SJCRH30 (cell line): ENCODE measurements around the gene BRSK1. TPM values are rescaled to one million over a fixed set of nuclear protein-coding genes. Genes with fewer than 3 reads are reported as not detected.

Experiments used
- DNase-seq, 2 experiments: peaks; one replicate each; pipeline ENCODE4 v3.0.0-alpha.2; 2015 to 2020
- H3K27ac ChIP-seq: fragments of 250-450 bp; sonication (Bioruptor Pico); 2 replicates; pipeline ENCODE4 v1.5.1; 2020; ENCODE audit warnings: mild to moderate bottlenecking, moderate library complexity
- H3K27me3 ChIP-seq: fragments of 250-450 bp; sonication (Bioruptor Pico); 2 replicates; pipeline ENCODE4 v1.5.1; 2020; ENCODE audit warnings: mild to moderate bottlenecking, moderate library complexity
- H3K36me3 ChIP-seq: fragments of 250-450 bp; sonication (Bioruptor Pico); 2 replicates; pipeline ENCODE4 v1.5.1; 2020; ENCODE audit warnings: mild to moderate bottlenecking, moderate library complexity
- H3K4me1 ChIP-seq: fragments of 250-450 bp; sonication (Bioruptor Pico); 2 replicates; pipeline ENCODE4 v1.5.1; 2020; ENCODE audit warnings: mild to moderate bottlenecking, moderate library complexity
- H3K4me3 ChIP-seq: fragments of 250-450 bp; sonication (Bioruptor Pico); 2 replicates; pipeline ENCODE4 v1.5.1; 2020; ENCODE audit warnings: mild to moderate bottlenecking, moderate library complexity
- H3K9me3 ChIP-seq: fragments of 250-450 bp; sonication (Bioruptor Pico); replicated peaks from 2 replicates; pipeline ENCODE4 v1.5.1; 2020; ENCODE audit warnings: mild to moderate bottlenecking, moderate library complexity
- total RNA-seq: library from RNA; depleted of rRNA; stranded (reverse); fragments of >200 nt; shearing (Covaris generic); gene quantifications from 2 replicates; pipeline ENCODE4 v1.2.3, GENCODE V29; 2014

The BRSK1 gene
- total RNA-seq, 1 experiment from 2014 or later = 13.2 TPM

DNA sequence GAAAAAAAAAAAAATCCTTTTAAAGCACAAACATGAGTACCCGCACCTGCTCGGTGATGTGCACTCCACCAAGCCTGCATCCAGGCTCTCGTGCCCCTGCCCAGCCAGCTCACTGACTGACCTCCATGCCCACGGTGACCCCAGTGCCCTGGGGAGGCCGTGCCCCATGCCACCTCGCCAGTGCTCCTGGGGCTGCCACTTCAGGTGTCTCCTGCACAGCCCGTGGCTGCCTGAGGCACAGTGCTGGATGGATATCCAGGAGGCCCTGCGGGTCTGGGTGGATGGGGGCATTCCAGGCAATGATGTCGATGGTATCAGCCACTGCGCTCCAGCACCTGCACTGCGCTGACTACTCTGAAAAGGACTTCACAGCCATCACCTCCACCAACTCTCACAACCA is 34.0 kb upstream of the BRSK1 start:
- DNase-seq = no peak
- H3K4me3 ChIP-seq = no peak overlapping the region
- no peaks in the 10 kb centered on the region for H3K27me3 ChIP-seq
- peaks cover 6% of the 10 kb centered on the region; the same call in 1 of the 2 replicates for H3K36me3 ChIP-seq
- H3K27ac ChIP-seq = no peak overlapping the region
- no peaks in the 10 kb centered on the region for H3K9me3 ChIP-seq
- no peaks in the 10 kb centered on the region for H3K4me1 ChIP-seq

DNA sequence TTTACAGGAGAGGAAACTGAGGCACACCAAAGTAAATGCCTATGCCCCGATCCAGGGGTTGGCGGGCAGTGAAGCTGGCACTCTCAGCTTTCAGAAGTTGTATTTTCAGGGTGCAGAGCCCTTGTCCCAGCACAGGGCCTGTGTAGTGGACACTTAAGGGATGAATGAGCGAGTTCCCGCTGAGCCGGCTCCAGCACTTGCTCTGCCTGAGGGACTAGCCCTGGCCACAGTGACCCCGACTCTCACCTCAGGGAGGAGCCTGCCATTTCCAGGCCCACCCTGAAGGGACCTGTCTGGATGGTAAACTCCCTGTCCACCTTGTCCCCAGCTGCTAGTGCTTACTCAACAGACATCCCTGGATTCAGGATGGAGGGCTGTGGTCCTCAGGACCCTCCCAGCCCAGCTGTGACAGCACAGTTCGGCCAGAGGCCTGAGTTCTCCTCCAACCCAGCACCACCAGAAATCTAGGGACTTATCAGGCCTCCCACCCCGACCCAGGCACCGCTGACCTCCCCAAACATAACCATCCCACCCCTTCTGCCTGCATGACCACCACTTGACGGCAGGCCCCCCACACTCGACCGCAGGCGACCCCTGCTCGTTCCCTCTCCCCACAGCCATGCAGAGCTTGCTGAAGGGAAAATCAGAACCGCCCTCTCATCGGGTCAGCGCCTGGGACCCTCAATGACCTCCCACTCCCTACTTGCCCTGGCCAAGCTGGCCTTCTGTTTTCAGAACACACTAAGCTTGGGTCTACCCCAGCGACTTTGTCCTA is 33.3 kb upstream of the BRSK1 start:
- Histone ChIP-seq H3K4me3 (no peak overlapping the region), H3K9me3 (no peaks in the 10 kb centered on the region), H3K4me1 (no peaks in the 10 kb centered on the region), H3K27ac (no peak overlapping the region), H3K27me3 (no peaks in the 10 kb centered on the region), H3K36me3 (peaks cover 3% of the 10 kb centered on the region; the same call in 1 of the 2 replicates)
- no peak for DNase-seq

DNA sequence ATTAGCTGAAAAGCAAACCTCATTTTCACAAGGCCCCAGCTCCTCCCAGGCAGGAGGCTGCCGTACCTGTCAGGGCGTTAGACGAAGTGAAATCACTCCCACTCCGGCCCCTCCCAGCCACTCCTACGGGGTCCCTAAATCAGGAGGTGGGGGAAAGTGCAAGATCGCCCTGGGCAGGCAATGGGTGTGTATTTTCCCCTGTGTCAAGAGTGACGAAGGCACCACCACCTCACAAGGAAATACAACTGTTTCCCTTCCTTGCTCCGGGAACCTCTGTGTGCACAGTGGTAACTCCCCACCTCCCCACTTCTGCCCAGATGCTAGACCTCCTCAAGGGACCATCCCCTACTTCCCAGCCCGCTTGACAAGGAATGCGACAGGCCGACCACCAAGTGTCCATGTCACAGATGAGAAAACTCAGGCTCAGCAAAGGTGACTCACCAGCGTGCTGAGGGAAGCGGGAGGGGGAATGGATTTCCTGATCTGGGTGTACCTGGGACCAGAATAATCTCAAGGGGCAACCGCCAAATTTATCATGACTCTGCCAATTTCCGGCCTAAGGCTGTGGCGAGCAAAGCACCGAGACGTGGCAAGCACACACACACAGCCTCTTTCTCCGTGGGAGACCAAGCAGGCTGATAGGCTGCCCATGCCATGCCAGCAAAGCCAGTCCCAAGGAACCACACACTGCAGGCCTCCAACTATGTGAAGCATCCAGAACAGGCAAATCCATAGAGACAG is 32.3 kb upstream of the BRSK1 start:
- Histone ChIP-seq H3K4me3 (no peak overlapping the region), H3K9me3 (no peaks in the 10 kb centered on the region), H3K36me3 (peaks cover 3% of the 10 kb centered on the region; the same call in 1 of the 2 replicates), H3K27ac (no peak overlapping the region), H3K27me3 (no peaks in the 10 kb centered on the region), H3K4me1 (no peaks in the 10 kb centered on the region)
- DNase-seq = no peak

- no peak overlapping the region for H3K27ac ChIP-seq
- H3K4me3 ChIP-seq = no peak overlapping the region
- peaks cover 5% of the 10 kb centered on the region; the same call in 1 of the 2 replicates for H3K4me1 ChIP-seq
- H3K36me3 ChIP-seq = peaks cover 3% of the 10 kb centered on the region; the same call in 1 of the 2 replicates
- DNase-seq = no peak
- H3K9me3 ChIP-seq = no peaks in the 10 kb centered on the region
- no peaks in the 10 kb centered on the region for H3K27me3 ChIP-seq
Measured at GRCh38 chr19:55252760-55253663, 30.8 kb upstream of the BRSK1 start.

- no peak overlapping the region for H3K27ac ChIP-seq
- no peak for DNase-seq
Measured at GRCh38 chr19:55253842-55254624, 29.8 kb upstream of the BRSK1 start.

DNA sequence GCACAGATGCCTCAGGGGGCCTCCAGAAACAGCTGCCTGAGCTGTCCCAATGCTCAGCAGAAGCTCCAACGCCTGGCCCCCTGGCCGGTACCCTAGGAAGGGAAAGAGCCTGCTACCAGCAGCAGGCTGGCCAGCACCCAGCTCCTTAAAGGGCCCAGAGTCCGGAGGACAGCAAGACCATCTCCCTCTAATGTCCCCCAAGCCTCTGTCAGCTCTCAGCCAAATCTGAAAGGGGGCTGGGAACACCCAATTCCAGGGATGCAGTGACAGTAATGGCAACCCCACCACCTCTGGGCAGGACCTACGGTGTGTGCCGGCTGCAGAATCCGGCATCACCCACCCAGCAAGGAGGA is 29.2 kb upstream of the BRSK1 start:
- Histone ChIP-seq H3K4me1 (peaks cover 5% of the 10 kb centered on the region; the same call in 1 of the 2 replicates), H3K27me3 (no peaks in the 10 kb centered on the region), H3K9me3 (no peaks in the 10 kb centered on the region), H3K27ac (no peak overlapping the region), H3K4me3 (no peak overlapping the region), H3K36me3 (peaks cover 3% of the 10 kb centered on the region; the same call in 1 of the 2 replicates)
- no peak for DNase-seq

More at GRCh38 chr19:55253842-55254624, 29.8 kb upstream of the BRSK1 start:
- Histone ChIP-seq H3K9me3 (no peaks in the 10 kb centered on the region), H3K4me3 (no peak overlapping the region), H3K4me1 (peaks cover 5% of the 10 kb centered on the region; the same call in 1 of the 2 replicates), H3K36me3 (peaks cover 3% of the 10 kb centered on the region; the same call in 1 of the 2 replicates), H3K27me3 (no peaks in the 10 kb centered on the region)

DNA sequence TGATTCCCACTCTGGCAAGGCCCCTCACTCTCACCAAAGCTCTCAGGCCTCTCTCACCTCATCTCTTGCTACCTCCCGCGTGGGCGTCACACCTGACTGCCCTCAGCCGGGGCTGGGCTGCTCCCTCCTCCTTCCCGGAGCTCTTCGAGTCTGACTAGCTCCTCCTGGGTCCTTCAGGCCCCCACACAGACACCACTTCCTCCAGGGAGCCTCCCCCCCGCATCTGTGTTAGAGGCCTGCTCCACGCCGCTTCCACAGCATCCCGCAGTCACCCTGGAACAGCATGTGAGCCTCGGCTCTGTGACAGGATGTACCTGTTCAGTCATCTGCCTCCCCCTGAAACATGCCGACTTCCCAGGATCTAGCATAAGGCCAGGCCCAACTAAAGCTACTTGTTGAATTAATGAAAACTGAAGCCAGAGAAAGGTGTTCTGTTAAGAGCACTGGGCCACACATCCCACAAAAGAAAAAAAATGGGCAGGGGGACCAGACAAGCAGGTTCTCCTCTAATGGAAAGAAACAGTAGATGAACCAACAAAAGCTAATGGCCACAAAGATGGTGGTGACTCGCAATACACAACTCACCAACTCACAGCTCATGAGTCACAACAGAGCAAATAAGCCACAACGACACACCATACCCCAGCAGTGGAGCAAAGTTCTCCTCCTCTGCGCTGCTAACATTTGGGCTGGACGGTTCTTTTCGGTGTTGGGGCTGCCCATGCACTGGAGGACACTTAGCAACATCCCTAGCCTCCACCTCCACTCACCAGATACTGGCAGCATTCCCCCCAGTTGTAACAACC is 28.0 kb upstream of the BRSK1 start:
- no peaks in the 10 kb centered on the region for H3K27me3 ChIP-seq
- no peaks in the 10 kb centered on the region for H3K9me3 ChIP-seq
- peaks cover 5% of the 10 kb centered on the region; the same call in 1 of the 2 replicates for H3K4me1 ChIP-seq
- no peaks in the 10 kb centered on the region for H3K36me3 ChIP-seq
- no peak for DNase-seq
- H3K27ac ChIP-seq = no peak overlapping the region
- H3K4me3 ChIP-seq = no peak overlapping the region

DNA sequence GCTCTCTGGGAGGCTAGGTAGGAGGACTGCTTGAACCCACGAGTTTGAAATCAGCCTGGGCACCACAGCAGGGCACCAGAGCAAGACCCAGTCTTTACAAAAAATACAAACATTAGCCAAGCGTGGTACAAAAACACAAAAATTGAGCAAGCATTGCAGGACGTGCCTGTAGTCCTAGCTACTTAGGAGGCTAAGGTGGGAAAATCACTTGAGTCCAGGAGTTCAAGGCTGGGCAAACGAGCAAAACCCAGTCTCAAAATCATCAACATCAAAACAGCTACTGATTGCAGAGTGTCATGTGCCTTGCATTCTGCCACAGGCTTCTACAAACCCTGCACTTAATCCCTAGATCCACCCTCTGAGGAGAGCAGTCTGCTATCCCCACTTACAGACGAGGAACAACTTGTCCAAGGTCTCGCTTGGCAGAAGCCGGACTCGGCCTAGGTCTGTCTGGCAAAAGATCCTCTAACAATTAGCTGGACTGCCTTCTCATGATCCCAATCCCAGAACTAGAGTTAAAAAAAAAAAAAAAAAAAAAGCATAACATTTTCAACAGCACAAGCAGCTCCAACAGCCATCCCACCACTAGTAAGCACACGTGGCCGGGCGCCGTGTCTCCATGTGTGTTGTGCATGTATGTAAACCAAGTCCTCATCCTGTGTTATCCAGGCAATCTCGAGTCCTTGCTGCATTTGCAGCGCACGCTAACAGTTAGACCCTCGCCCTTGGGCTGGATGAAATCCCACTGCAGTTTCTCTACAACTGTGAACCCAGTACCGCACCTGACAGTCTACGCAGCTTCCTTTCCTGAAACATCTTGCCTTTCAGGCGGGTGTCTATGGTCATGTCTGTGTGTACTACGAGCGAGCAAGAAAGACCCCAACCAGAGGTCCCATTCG is 27.0 kb upstream of the BRSK1 start:
- H3K4me1 ChIP-seq = peaks cover 5% of the 10 kb centered on the region; the same call in 1 of the 2 replicates
- no peaks in the 10 kb centered on the region for H3K36me3 ChIP-seq
- no peak for DNase-seq

DNA sequence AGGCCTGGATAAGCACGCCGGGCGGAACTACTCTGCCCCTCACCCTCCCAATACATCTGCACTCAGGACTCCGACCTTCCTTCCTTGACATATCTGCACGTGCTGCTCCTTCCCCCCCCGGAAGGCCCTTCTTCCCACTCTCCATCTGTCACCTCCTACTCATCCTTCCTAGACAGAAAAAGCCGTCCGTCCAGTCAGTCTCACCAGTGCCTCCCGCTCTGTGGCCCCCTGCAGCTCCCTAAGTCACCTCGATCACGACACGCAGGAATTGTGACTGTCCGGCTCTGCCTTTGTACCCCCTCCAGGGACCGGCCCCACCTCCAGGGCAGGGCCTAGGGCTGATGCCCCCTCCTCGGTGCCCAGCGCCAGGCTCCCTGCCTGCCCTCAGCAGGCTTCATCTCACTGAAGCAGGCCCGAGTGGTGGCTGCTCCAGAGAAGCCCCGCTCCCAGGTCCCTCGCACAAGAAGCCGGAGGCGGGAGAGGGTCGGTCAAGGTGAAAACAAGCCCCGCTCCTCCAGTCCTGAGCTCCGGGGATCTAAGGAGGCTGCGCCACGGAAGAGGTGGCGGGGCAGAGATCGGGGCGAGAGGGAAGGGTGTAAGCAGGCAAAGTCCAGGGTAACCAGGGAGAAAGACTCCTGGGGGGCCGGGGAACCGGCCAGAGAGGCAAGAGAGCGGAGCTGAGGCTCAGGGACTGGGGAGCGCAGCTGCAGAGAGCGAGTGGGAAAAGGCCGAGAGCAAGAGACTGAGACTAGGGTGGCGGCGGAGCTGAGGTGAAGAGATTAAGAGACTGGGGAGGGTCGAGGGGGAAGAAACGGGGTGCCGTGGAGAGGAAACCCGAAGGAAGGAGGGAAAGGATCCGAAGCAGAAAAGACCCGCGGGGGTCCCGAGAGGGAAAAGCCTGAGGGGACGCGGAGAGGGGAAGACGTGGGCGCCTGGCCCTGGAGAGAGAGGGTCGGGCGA is 26.1 kb upstream of the BRSK1 start:
- H3K27ac ChIP-seq = no peak overlapping the region
- H3K27me3 ChIP-seq = no peaks in the 10 kb centered on the region

More for the DNA sequence above, 27.0 kb upstream of the BRSK1 start:
- Histone ChIP-seq H3K27ac (no peak overlapping the region), H3K4me3 (peak overlapping the region; percentile 95), H3K9me3 (no peaks in the 10 kb centered on the region), H3K27me3 (no peaks in the 10 kb centered on the region)

DNA sequence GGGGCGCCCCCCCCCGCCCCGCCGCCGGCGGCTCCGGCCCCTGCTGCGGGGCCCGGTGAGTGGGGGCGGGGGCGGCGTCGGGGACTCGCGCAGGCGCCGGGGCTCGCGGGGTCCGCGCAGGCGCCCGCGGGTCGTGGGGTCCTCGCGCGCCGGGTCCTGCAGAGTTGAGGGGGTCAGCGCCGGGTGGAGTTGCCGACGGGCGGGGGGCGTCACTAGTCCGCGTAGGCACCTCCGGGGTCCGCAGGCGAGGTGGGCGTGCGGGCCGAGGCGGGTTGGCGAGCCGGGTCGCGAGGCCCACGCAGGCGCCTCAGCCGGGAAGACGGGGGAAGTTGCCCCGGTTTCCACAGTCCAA is 25.3 kb upstream of the BRSK1 start:
- peaks cover 5% of the 10 kb centered on the region; the same call in 1 of the 2 replicates for H3K4me1 ChIP-seq
- H3K9me3 ChIP-seq = no peaks in the 10 kb centered on the region
- no peaks in the 10 kb centered on the region for H3K27me3 ChIP-seq
- H3K4me3 ChIP-seq = peak overlapping the region; percentile 95
- peak overlapping the region; percentile 63 for H3K27ac ChIP-seq
- H3K36me3 ChIP-seq = no peaks in the 10 kb centered on the region
- DNase-seq = no peak

More for the DNA sequence above, 26.1 kb upstream of the BRSK1 start:
- Histone ChIP-seq H3K4me3 (peak overlapping the region; percentile 95), H3K4me1 (peaks cover 5% of the 10 kb centered on the region; the same call in 1 of the 2 replicates), H3K36me3 (no peaks in the 10 kb centered on the region), H3K9me3 (no peaks in the 10 kb centered on the region)
- peak in 1 of 2 experiments; percentile 33 for DNase-seq

DNA sequence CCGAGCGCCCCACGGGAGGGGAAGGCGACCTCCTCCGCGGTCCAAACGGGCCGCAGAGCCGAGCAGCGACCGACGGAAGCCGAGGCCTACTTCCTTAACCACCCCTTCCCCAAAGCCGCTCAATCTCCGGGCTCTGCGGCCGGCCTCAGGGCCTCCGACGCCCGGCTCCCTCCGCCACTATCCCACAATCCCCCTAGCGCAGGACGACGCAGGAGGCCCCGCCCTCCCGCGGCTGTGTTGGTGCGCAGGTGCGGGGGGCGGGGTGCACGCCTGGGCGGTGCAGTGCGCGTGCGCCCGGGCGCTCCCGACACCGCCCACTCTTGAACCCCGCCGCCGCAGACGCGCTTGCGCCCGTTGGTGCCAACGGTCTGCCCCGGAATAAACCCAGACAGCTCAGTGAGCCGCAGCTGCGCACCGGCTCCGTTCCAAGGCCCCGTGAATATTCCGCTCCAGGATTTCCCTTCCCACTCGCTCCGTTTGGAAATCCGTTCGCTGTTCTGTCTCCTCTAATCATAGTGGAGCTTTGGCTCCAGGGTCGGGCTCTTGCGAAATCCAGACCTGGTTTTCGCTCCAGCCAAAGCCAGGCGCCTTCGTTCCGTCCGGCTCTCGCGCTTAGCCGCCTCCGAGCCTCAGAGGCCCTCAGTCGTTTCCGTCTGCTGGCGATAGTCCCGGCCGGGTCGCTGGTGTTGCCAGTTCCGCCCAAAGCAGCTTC is 24.8 kb upstream of the BRSK1 start, which contains the start of gene PPP6R1:
PPP6R1 (minus strand) TSS at position 190 of the 712 bp plus-strand sequence. CDS start 11,914 bp downstream, outside the sequence.
- Histone ChIP-seq H3K9me3 (no peaks in the 10 kb centered on the region), H3K4me1 (peaks cover 5% of the 10 kb centered on the region; the same call in 1 of the 2 replicates), H3K4me3 (peak within 1 kb of the TSS; percentile 95), H3K36me3 (no peaks in the 10 kb centered on the region), H3K27ac (peak within 1 kb of the TSS; percentile 79), H3K27me3 (no peaks in the 10 kb centered on the region)
- peak; percentile 97 to 99 for DNase-seq
